HEK293 (cell line): Measurements from ENCODE around the gene TPD52L2.

Source experiments
- CTCF ChIP-seq: fragments of 450-650 bp; formaldehyde crosslinking; IDR thresholded peaks from 2 replicates; pipeline ENCODE4 v1.5.1; 2016; ENCODE audit warnings: missing biosample characterization, missing genetic modification characterization
- TSHZ1 ChIP-seq: fragments of 450-650 bp; formaldehyde crosslinking; IDR thresholded peaks from 2 replicates; pipeline ENCODE4 v1.5.1; 2016; ENCODE audit warnings: missing biosample characterization, missing genetic modification characterization, borderline replicate concordance
- ZBTB11 ChIP-seq: fragments of 450-650 bp; formaldehyde crosslinking; conservative IDR thresholded peaks from 2 replicates; pipeline ENCODE4 v1.5.1; 2016; ENCODE audit warnings: low read depth, missing biosample characterization, missing genetic modification characterization
- ZBTB21 ChIP-seq: fragments of 450-650 bp; formaldehyde crosslinking; IDR thresholded peaks from 2 replicates; pipeline ENCODE4 v1.5.1; 2017; ENCODE audit warnings: missing biosample characterization, missing genetic modification characterization
- ZNF266 ChIP-seq: fragments of 450-650 bp; formaldehyde crosslinking; IDR thresholded peaks from 2 replicates; pipeline ENCODE4 v1.5.1; 2016; ENCODE audit warnings: missing biosample characterization, missing genetic modification characterization, low read depth

GRCh38 chr20:63898882-63899558 is 34.0 kb downstream of the TPD52L2 start:
- TF ChIP-seq ZNF266 (tag by site-specific recombination): no peak
- TF ChIP-seq ZBTB11: no peak
- no peak for TF ChIP-seq CTCF (tag by site-specific recombination)
- no peak for TF ChIP-seq TSHZ1
- TF ChIP-seq ZBTB21 (tag by site-specific recombination): no peak
